Stimulated activated CD4-positive, alpha-beta T cell treated with anti-CD3 and anti-CD28 coated beads, Interleukin-15, amount 100 ng/mL, for 24 hours (primary cell): ENCODE measurements around the gene CIPC.

Experiments
- DNase-seq: peaks from one replicate; pipeline ENCODE4 v3.0.0-alpha.2; 2020

Gene CIPC

DNA sequence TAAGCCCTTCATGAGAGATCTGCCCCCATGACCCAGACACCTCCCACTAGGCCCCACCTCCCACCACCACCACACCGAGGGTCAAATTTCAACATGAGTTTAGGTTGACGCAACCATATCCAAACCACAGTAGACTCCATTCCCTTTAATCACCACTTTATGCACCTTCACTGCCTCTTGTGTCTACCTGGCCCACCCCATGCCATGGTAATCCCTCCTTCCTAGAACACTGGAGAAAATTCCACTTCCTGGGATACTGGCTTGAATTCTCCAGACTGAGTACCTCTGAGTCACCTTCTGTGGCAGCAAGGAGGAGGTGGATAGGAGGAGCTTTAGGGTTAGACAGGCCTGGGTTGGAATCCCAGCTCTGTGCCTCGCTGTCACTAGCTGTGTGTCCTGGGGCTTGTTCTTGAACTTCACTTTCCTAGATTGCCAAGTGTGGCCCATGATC, 26.1 kb upstream of the CIPC start:
- DNase-seq, result no peak

DNA sequence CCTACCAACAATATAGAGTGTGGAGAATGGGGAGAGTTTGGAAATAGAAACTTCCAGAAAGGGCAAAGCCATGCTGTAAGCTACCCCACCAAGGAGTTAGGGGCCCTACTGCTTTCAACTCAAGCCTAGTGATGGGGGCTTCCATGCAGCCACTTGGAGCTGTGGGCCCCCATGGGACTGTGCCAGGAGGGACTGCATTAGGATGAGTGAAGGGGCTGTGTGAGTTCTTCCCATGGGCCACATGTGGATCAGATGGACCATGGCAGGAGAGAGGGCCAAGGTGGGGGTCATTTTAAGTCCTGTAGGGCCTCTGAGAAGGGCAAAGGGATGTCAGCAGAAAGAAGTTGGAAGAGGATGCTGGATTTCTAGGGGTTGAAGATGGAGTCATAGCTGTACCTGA, 23.1 kb upstream of the CIPC start:
- no peak for DNase-seq

DNA sequence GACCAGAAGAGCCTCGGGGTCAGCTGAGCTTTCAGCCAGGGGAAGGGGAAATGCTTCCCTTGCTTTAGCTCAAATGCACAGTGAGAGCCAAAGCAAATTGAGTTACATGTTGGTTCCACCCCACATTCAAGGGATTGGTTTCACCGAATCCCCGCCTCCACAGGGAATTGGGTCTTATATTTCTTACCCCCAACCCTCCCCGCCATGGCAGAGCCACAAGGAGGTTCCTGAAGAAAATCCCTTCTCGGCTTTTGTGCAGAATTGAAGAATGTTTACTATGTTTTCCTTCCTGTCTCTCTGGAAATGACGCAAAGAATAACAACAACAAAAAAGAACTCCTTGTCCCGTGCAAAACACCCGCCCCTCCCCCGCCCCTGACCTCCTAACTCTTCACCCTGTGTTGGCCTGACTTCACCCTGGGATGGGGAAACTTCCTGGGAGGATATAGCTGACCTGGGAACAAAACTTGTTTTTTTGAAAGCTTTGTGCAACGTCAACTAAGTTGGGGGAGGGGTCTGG, 21.9 kb upstream of the CIPC start:
- DNase-seq, result no peak

DNA sequence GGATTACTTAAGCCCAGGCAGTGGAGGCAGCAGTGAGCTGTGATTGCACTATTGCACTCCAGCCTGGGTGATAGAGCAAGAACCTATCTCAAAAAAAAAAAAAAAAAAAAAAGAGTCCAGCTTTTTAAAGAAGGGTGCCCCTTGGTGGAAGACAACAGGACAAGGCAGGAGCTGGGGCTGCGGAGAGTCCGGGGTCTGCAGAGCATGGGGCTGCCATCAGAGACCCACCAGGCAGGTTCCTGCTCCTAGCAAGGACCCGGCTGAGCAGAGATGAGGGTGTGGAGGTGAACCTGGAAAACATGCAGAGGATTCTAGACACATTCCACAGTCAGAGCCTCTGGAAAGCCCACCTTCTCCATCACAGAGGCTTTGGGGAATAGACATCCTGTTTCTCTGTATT, 21.0 kb upstream of the CIPC start:
- DNase-seq, result no peak

DNA sequence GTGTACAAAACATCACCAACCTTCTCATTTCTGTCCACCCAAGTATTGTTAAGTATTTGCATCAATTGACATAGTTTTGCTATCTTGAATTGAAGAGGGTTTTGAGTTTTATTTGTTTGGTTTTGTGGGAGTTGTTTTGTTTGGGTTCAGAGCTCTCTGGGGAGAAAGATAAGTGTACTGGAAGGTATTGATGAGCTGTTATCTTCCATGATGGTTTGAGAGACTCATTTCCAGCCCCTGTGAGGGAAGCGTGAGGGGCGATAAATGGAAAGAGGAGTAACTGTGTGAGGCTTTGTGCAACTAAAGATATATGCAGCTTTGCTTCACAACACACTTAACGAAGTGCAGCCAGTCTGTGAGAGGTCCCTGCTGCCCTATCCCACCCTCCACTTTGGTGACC, 15.7 kb upstream of the CIPC start:
- DNase-seq, result no peak

DNA sequence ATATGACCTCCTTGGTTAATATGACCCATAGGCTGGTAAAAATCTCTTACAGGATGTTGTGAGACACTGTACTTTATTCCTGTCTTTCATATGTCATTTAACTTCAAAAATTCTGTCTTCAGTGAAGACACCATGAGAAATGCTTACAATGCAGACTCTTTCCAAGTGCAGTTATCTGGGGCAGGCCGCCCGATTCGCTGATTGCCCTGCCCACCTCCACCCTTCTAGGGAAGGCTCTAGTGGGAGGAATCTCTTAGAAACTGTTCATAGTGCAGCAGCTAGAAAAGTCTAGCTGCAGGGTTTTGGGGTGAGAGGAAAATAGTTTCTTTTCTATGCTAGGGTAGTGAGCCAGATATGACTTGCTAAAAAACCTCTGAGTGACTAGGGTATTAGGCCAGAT, 15.0 kb upstream of the CIPC start:
- DNase-seq, result no peak

DNA sequence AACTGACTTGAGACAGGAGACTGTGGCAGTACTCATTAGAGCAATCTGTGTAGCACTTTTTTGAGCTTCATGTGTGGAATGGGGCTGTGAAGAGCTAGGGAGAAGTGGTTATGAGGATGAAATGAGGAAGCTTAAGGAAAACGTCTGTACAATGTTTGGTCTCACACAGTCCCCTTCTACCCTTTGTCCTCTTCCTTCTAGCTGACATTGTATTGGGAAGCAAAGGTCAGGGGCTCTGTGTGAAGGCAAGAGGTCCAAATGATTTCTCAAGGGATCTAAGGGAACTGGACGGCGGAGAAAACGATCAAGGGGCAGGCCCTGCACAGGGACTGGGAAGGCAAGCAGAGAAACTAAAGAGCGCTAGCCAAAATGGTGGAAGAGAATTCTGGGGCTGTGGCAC, 13.1 kb upstream of the CIPC start:
- DNase-seq, result no peak

DNA sequence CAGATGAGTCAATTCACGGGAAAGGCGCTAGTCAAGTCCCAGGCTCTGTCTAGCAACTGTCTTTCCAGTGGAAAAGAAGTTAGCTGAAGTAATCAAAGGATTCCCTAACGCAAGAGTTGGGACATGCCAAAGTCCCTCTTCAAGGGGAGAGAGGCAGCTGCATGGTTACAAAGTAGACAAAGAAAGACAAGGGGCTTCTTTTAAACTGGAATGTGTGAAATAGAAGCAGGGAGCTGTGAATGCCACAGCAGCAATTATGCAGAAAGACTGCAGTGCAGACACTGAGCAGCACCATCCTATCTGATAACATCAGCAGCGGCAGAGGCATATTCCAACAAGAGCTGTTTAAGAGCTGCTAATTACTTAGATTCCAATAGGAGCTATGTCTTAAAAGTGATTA, 12.5 kb upstream of the CIPC start:
- no peak for DNase-seq

DNA sequence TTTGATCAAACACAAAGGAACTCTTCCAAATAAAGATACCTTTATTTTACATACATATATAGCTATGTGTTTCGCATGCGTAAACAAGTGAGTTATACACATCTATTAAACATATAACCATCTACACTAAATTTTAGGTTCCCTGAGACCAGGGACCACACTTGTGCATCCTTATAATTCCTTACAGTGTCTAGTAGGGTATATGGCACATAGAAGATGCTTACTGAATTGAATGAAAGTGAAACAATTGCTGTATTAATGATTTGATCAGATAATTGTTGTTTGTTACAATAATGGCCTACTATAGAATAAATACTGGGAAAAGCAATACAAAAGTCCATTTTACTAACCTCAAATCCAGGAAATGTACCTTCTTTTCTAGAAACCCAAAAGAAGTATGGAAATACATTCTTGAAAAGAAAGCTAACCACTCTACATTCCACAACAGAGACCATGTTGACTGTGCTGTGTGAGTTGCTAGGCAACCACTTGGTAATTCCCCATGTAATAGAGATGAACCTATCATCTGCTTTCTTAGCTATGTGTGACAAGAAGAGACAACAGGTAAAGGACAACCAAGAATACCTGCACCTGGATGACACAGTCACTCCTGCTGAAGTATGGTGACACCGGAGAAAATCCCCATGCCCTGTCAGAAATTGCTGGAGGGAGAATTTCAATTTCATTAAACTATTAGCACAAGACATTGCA, 11.9 kb upstream of the CIPC start:
- no peak for DNase-seq

DNA sequence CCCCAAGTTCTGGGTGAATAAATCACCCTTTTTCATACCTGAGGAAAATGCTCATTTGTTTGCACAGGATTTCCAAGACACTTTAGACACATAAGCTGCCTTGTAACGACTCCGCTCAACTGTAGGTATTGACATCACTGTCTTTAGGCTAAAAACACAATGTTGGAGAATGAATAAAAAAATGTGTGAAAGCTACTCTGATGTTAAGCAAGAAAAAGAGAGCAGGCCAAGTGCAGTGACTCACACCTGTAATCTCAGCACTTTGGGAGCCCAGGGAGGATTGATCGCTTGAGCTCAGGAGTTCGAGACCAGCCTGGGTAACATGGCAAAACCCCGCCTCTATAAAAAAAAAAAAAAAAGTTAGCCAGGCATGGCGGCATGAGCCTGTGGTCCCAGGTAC, 11.1 kb upstream of the CIPC start:
- no peak for DNase-seq

DNA sequence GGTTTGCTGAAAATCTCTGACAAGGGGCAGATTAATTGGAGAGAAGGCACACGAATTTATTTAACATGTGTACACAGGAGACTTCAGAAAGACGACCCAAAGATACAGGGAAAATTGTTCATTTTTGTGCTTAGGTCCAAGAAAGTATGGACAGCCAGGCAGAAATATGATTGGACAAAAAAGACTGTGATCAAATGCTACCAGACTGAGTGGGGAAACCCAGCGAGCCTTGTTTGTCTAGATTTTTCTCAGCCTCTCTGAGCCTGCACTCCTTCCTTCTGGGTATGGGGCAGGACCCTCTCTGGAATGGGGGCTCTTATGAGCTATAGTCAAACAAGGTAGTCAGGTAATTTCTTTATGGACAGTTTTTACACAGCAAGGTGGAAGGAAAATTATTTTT, 10.4 kb upstream of the CIPC start:
- DNase-seq, result no peak

DNA sequence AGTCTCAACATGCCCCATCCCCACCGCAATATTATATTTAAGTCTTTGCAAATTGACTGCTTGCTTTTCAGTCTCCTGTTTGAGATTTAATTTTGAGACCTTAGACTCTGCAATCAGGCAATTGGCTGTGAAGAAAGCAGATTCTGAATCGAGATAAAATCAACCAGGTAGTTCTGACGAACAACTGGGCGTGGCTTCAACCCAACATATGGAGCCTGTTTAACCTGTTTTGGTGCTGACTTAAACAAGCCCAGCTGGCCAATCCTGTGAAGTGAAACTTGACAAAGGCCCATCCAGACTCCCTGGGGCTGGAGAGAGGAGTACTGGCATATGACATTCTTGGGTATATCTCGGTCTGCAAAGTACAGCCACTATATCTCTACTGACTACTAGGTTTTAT, 9.8 kb upstream of the CIPC start:
- DNase-seq, result no peak

DNA sequence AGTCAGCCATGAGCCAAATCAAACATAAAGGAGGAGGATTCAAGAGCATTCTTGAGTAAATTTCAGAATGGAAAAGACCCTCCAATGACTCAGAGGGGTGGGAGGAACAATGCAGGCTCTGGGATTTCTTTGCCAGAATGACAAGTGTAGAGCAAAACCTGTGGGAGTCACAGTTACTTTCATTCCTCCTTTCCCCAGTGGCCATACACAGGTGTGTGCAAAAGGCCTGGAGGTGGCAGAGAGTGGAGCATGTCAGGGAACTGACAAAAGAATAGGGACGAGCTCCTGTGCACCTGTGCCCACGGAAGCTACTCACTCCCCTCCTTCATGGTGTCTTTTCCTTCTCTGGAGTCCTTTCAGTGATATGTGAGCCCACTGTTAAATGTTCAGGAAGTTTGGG, 9.4 kb upstream of the CIPC start:
- DNase-seq, result no peak

DNA sequence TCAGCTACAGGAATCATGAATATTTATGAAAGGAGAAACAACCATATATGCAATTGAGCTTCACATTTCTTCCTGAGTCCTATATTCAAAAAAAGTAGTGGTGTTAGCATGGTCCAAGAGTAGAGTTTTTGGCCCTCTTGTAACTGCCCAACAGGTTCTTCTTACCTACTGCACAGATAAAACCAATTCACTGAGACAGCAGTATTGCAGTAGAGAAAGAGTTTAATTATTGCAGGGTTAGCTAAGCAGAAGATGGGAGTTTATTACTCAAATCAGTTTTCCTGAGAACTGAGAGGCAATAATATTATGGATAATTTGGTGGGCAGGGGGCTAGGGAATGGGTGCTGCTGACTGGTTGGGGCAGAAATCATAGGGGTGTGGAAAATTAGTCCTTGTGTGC, 6.5 kb upstream of the CIPC start:
- no peak for DNase-seq

DNA sequence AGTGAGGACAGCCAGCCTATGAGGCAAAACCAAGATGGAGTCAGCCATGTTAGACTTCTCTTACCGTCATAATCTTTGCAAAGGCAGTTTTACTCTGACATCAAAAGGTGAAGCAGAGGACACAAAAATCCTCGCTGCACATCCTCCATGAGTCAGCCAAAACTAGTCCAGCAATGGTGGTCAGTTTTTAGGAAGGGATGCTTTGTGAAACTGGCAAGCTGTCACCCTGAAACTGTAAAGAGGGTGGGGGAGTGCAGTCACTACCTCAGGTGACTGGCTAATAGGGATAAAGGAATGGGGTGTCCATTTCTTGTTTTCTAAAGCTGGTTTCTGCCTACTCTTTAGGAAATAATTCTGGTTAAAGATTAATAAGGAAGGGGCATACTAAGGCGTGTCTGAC, 5.4 kb upstream of the CIPC start:
- DNase-seq, result no peak

DNA sequence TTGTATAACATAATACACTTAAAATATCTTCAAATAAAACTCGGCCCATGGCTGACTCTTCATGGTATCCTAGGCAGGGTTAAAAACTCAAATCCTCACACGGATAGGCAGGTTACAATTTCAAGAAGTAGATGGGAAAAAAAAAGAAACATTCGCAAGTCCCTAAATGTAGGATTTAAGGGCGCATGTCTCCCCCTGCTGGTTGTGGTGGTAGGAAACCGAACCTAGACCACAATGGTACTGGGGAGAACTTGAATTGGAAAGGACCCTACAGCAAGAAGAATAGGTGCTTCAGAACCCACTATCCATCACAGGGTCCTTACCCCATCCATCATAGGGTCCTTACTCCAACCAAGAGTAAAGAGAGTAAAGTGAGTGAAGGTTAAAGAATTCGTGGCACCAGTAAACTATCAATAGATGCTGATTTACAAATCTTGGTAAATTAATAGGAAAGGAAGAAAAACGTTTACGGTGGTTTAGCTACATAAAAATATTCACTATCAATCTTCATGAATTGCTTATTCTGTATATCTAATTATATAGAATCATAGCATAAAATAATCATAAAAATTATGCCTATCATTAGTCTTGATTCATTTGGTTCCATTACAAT, 3.3 kb upstream of the CIPC start:
- peak; percentile 86 for DNase-seq

DNA sequence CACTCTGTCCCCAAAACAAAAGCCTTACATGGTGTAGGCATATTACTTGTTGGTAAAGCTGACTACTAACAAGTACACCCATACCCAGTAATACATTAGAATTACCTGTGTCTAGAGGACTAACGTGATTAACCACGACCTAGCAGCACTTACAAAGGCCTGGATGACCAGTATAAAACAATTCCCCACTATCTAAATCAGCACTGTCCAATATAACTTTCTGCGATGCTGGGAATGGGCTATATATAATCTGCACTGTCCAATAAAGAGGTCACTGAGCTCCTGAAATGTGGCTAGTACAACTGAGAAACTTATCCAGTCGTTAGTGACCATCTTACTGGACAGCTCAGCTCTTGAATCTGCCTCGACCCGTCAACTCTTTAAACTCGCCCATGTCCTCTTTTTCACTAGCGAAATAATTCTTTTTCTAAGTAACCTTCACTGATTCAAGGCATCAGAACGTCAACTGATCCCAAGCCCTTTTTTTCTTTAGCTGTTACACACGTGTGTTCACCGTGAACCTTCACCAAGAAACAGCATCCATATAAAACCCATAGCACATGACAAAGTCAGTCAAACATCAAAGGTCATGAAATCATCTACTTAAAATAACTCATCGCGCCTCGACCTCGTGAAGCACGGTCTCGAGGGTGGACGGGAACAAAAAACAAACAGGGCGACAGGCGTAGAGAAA, 905 bp upstream of the CIPC start:
- DNase-seq, result no peak

DNA sequence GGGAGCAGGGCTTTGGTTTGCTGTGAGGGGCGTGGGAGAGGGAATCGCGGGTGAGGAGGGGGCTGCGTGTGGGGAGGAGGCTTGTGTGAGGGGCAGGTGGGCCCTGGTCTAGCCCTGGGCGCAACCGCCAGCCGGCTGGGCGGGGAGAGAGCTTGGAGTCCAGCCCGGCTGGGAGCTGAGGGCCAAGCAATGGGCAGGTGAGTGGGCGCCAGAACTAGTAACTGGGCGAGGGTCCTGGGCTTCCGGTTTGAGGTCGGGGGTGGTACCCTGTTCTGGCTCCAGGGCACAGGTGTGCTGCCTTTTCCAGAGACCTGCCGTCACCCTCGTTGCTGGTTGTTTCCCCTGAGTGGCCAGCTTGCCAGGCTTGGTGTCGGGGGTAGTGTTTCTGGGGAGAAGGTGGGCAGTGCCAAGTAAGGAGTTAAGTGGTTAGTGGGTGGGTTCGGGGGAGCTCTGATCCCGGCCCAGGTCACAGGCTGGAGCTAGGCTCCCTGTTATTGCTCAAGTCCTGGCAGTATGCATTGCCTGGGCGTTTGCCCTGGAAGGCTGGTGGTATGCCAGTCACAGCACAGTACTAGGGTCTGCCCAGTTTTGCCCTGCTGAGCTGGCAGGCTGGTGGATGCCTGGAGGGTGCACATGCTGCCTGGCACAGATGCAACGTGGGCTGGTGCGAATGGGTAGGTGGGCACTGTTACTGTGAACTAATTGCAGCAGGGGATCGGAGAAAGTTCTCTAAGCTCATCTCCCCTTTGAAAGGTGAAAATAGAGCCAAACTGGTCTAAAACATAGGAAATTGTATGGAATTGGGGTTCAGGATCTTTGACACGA, 683 bp downstream of the CIPC start:
- DNase-seq, result peak; percentile 28

DNA sequence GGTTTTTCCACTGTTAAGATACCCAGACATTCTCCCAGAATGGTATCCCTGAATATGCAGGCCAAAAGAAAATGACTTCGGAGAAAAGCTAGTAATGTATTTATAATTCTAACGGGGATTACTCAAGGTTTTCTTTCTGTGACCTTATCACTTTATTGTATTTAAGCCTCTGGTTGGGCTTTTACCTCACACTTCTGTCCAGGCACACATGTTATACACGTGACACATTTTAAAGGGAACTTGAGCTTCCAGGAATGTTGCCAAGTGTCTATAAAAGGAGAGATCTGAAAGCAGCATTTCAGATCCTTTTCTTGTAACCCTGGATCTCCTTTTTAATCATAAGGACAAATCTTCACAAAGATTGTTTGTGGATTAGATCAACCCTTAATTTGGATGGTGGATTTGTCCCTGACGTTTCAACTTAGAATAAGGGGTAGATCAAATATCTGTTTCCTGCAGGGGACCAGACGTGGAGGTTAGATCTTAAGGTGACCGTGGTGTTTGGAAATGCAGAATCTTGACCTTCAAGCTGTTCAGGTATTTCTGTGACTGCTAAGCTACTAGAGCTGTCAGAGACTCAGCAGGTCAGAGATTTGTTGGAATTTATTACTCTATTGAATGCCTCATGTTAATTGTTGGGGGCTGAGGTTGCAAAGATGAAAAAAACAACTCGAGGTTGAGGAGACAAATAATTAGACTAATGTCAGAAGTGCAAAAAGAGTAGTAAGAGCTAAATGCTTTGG, 1.5 kb downstream of the CIPC start:
- no peak for DNase-seq

DNA sequence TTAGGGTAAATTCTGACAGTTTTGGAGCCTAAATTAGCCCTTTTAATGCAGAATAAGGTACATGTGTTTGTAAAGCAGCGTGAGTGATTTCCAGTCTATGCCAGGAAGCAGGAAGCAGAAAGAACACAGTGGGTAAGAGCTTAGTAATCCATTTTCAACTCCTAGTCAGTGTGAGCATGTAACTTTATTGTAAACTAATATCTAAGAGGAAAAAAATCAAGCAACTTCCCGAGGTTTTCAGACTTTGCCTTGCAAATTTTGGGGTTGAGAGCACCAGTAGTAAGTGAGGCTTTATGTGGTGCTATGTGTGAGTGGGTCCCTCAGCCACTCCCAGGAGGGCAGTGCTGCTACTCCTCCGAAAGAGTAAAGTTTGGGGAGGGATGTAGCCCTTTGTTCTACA, 2.9 kb downstream of the CIPC start:
- no peak for DNase-seq

DNA sequence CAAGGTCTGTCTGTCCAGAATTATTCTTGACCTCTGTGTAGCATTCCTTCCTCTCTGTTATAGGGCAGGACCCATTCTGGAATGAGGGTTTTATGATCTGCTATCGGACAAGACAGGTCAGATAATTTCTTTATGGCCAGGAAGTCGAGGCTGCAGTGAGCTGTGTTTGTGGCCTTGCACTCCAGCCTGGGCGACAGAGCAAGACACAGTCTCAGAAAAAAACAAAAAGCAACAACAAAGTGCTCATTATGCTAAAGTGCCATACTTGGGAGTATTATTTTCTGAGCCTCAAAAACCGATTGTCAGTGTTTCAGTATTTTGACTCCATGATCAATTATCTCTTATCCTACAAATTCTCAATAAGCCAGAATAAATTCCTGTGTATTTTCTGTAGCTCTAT, 4.1 kb downstream of the CIPC start:
- no peak for DNase-seq

DNA sequence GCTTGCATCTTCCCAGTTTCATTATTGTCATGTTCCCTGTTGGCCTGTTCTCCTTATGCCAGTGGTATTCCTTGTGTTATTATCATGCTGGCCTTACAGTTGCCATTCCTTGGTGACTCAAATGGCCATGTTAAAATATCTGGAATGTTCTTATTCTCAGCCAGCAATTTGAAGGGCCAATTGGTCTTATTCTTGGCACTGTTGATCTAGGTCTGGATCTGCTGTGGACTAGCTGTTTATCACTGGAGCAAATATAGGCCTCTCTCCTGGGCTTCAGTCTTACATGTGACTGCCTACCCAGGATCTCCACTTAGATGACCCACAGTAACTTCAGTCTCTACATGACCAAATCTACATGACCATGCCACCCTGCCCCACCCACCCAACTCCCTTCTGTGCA, 5.4 kb downstream of the CIPC start:
- no peak for DNase-seq

DNA sequence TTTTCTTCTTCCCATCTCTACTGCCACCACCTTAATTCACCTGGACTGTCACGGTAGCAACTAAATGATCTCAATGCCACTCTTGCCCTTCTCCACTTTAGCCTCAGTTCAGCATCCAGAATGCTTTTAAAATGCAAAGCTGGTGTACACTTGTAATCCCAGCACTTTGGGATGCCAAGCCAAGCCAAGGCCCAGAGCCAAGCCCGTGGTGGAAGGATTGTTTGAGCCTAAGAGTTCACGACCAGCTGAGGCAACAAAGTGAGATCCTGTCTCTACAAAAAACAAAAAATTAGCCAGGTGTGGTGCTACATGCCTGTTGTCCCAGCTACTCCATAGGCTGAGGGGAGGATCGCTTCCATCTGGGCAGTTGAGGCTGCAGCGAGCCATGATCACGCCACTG, 5.9 kb downstream of the CIPC start:
- no peak for DNase-seq
